ENCODE measurements around the gene DOCK9. TPM values are rescaled to one million over a fixed set of nuclear protein-coding genes. Genes with fewer than 3 reads are reported as not detected.

DOCK9 gene
- polyA plus RNA-seq, 1 experiment: 14.5 TPM

GRCh38 chr13:98772794-98773452 is 204.9 kb downstream of the DOCK9 start:
- CTCF ChIA-PET: interaction anchor here (1.2 kb wide), 1 partner anchor 11 kb away, joined by 7 read pairs; no protein-coding TSS in a partner anchor

GRCh38 chr13:98771838-98772611 is 205.8 kb downstream of the DOCK9 start:
- no peak for DNase-seq (ENCODE audit: low read depth)
- H3K27me3 ChIP-seq (ENCODE audit: control insufficient read depth, insufficient read depth, low read length): peaks cover 2% of the 10 kb centered on the region; the same call in 1 of the 2 replicates
- no peak overlapping the region for H3K4me3 ChIP-seq (ENCODE audit: low read depth, low read length)
- H3K36me3 ChIP-seq (ENCODE audit: control insufficient read depth, insufficient read depth, low read length): no peaks in the 10 kb centered on the region
- POLR2A ChIA-PET: interaction anchor here (0.6 kb wide), 1 partner anchor 416 kb away, joined by 5 read pairs; no protein-coding TSS in a partner anchor
- no peak for TF ChIP-seq CTCF (IDR thresholded peaks at IDR 0.05; ENCODE audit: insufficient read depth, low read depth, low read length)
- CTCF ChIA-PET: interaction anchor here (1.2 kb wide), 1 partner anchor 10 kb away, joined by 7 read pairs; no protein-coding TSS in a partner anchor

More at GRCh38 chr13:98772794-98773452, 204.9 kb downstream of the DOCK9 start:
- no peak for TF ChIP-seq CTCF (IDR thresholded peaks at IDR 0.05; ENCODE audit: insufficient read depth, low read depth, low read length)
- Histone ChIP-seq H3K27me3 (ENCODE audit: control insufficient read depth, insufficient read depth, low read length) (no peaks in the 10 kb centered on the region; the same call in 1 of the 2 replicates), H3K4me3 (ENCODE audit: low read depth, low read length) (no peak overlapping the region), H3K36me3 (ENCODE audit: control insufficient read depth, insufficient read depth, low read length) (no peaks in the 10 kb centered on the region)
- POLR2A ChIA-PET: interaction anchor here (0.7 kb wide), 1 partner anchor 11 kb away, joined by 3 read pairs; no protein-coding TSS in a partner anchor
- no peak for DNase-seq (ENCODE audit: low read depth)

- CTCF ChIA-PET: no interaction called here
- TF ChIP-seq CTCF (IDR thresholded peaks at IDR 0.05; ENCODE audit: insufficient read depth, low read depth, low read length): no peak
- Histone ChIP-seq H3K4me3 (ENCODE audit: low read depth, low read length) (no peak overlapping the region), H3K27me3 (ENCODE audit: control insufficient read depth, insufficient read depth, low read length) (peaks cover 2% of the 10 kb centered on the region; the same call in 1 of the 2 replicates), H3K36me3 (ENCODE audit: control insufficient read depth, insufficient read depth, low read length) (no peaks in the 10 kb centered on the region)
- POLR2A ChIA-PET: no interaction called here
- no peak for DNase-seq (ENCODE audit: low read depth)
Observed at GRCh38 chr13:98769736-98770135, 208.1 kb downstream of the DOCK9 start.

- DNase-seq (ENCODE audit: low read depth): no peak
- Histone ChIP-seq H3K4me3 (ENCODE audit: low read depth, low read length) (no peak overlapping the region), H3K36me3 (ENCODE audit: control insufficient read depth, insufficient read depth, low read length) (no peaks in the 10 kb centered on the region), H3K27me3 (ENCODE audit: control insufficient read depth, insufficient read depth, low read length) (peaks cover 2% of the 10 kb centered on the region; the same call in 1 of the 2 replicates)
- TF ChIP-seq CTCF (IDR thresholded peaks at IDR 0.05; ENCODE audit: insufficient read depth, low read depth, low read length): no peak
- POLR2A ChIA-PET: no interaction called here
- CTCF ChIA-PET: no interaction called here
Observed at GRCh38 chr13:98768522-98768921, 209.3 kb downstream of the DOCK9 start.

GRCh38 chr13:98766697-98767096 is 211.2 kb downstream of the DOCK9 start:
- POLR2A ChIA-PET: no interaction called here

More at GRCh38 chr13:98766697-98767096, 211.2 kb downstream of the DOCK9 start:
- no peak overlapping the region for H3K4me3 ChIP-seq (ENCODE audit: low read depth, low read length)
- H3K27me3 ChIP-seq (ENCODE audit: control insufficient read depth, insufficient read depth, low read length): peaks cover 2% of the 10 kb centered on the region; the same call in 1 of the 2 replicates
- no peak for DNase-seq (ENCODE audit: low read depth)
- TF ChIP-seq CTCF (IDR thresholded peaks at IDR 0.05; ENCODE audit: insufficient read depth, low read depth, low read length): no peak
- no peaks in the 10 kb centered on the region for H3K36me3 ChIP-seq (ENCODE audit: control insufficient read depth, insufficient read depth, low read length)
- CTCF ChIA-PET: interaction anchor here (1.2 kb wide), 1 partner anchor 9 kb away, joined by 3 read pairs; no protein-coding TSS in a partner anchor

Data from BJ (cell line).